ENCODE measurements around the gene FZR1. TPM values are rescaled to one million over a fixed set of nuclear protein-coding genes. Genes with fewer than 3 reads are reported as not detected.

Gene FZR1
- polyA plus RNA-seq, 3 donors: 7.7 to 44.6 (median 9.4) TPM

- H3K27ac ChIP-seq (ENCODE audit: low read depth in 1 of 2, low read length in 2 of 2): no peak overlapping the region
- H4K20me1 ChIP-seq (ENCODE audit: insufficient read depth, low read length): no peaks in the 10 kb centered on the region
- TF ChIP-seq CTCF (IDR thresholded peaks at IDR 0.05): no peak
- no peak overlapping the region for H3K4me3 Mint-ChIP-seq
- no peaks in the 10 kb centered on the region for H3K27me3 ChIP-seq (ENCODE audit: control insufficient read depth in 2 of 2, insufficient read depth in 2 of 2, low read length in 2 of 2)
- WGBS (ENCODE audit: insufficient coverage): 94% methylated on average over 2 of the region's 5 CpGs
- no peak overlapping the region for H2AFZ ChIP-seq (ENCODE audit: insufficient read depth, low read depth, low read length, poor library complexity, severe bottlenecking)
- H3K4me1 ChIP-seq (ENCODE audit: control insufficient read depth in 1 of 2, insufficient read depth in 2 of 2, low read length in 2 of 2): peaks cover 11 to 17% of the 10 kb centered on the region in 2 donors
- peaks cover 0 to 2% (median 0%) of the 10 kb centered on the region in 7 donors for H3K9me3 Mint-ChIP-seq
- intact Hi-C loops (cut with micrococcal nuclease): no loop called here
- H3K9me3 ChIP-seq (replicated peaks in 1 of 2; ENCODE audit: control insufficient read depth in 1 of 2, insufficient read depth in 1 of 2, low read length in 2 of 2): no peaks in the 10 kb centered on the region
- peaks cover 26 to 43% of the 10 kb centered on the region in 2 donors for H3K36me3 ChIP-seq (replicated peaks in 1 of 2; ENCODE audit: control insufficient read depth in 1 of 2, insufficient read depth in 2 of 2, low read length in 2 of 2)
- peaks cover 25% of the 10 kb centered on the region for H3K79me2 ChIP-seq (ENCODE audit: insufficient read depth, low read length)
- H3K27me3 Mint-ChIP-seq (ENCODE audit: low read depth in 3 of 3): peaks cover 0 to 3% (median 0%) of the 10 kb centered on the region in 3 donors
- H3K4me2 ChIP-seq (replicated peaks; ENCODE audit: extremely low read depth, low read length, poor library complexity, severe bottlenecking): no peak overlapping the region
- no peak overlapping the region for H3K27ac Mint-ChIP-seq
- no peak for DNase-seq
- H3K36me3 Mint-ChIP-seq: peaks cover 30 to 43% of the 10 kb centered on the region in 2 donors
- no peak overlapping the region for H3K9ac ChIP-seq (ENCODE audit: insufficient read depth, low read length, poor library complexity, severe bottlenecking)
- H3K4me3 ChIP-seq (replicated peaks in 1 of 3; ENCODE audit: low read depth in 2 of 3, low read length in 3 of 3): no peak overlapping the region
- peaks cover 12% of the 10 kb centered on the region for H3K4me1 Mint-ChIP-seq
Observed at GRCh38 chr19:3497757-3498520, 8.2 kb upstream of the FZR1 start.

- WGBS (ENCODE audit: insufficient coverage): 23% methylated on average over 15 of the region's 18 CpGs
- TF ChIP-seq CTCF (IDR thresholded peaks at IDR 0.05): no peak
- DNase-seq: no peak
- Mint-ChIP-seq H3K36me3 (peaks cover 19 to 26% of the 10 kb centered on the region in 2 donors), H3K27ac (peak overlapping the region; percentile 94 to 98 (median 97)), H3K4me1 (peaks cover 16% of the 10 kb centered on the region), H3K9me3 (peaks cover 0 to 2% (median 0%) of the 10 kb centered on the region in 7 donors), H3K27me3 (ENCODE audit: low read depth in 3 of 3) (peaks cover 0 to 3% (median 0%) of the 10 kb centered on the region in 3 donors), H3K4me3 (peak overlapping the region; percentile 88 to 92)
- H3K4me2 ChIP-seq (replicated peaks; ENCODE audit: extremely low read depth, low read length, poor library complexity, severe bottlenecking): peak overlapping the region; percentile 98
- no peaks in the 10 kb centered on the region for H3K27me3 ChIP-seq (ENCODE audit: control insufficient read depth in 2 of 2, insufficient read depth in 2 of 2, low read length in 2 of 2)
- peaks cover 25% of the 10 kb centered on the region for H3K79me2 ChIP-seq (ENCODE audit: insufficient read depth, low read length)
- peaks cover 15 to 26% of the 10 kb centered on the region in 2 donors for H3K36me3 ChIP-seq (replicated peaks in 1 of 2; ENCODE audit: control insufficient read depth in 1 of 2, insufficient read depth in 2 of 2, low read length in 2 of 2)
- peak overlapping the region; percentile 74 to 92 (median 92) for H3K4me3 ChIP-seq (replicated peaks in 1 of 3; ENCODE audit: low read depth in 2 of 3, low read length in 3 of 3)
- no peaks in the 10 kb centered on the region for H3K9me3 ChIP-seq (replicated peaks in 1 of 2; ENCODE audit: control insufficient read depth in 1 of 2, insufficient read depth in 1 of 2, low read length in 2 of 2)
- H4K20me1 ChIP-seq (ENCODE audit: insufficient read depth, low read length): no peaks in the 10 kb centered on the region
- H3K9ac ChIP-seq (ENCODE audit: insufficient read depth, low read length, poor library complexity, severe bottlenecking): peak overlapping the region; percentile 96
- peak overlapping the region; percentile 87 for H2AFZ ChIP-seq (ENCODE audit: insufficient read depth, low read depth, low read length, poor library complexity, severe bottlenecking)
- H3K27ac ChIP-seq (ENCODE audit: low read depth in 1 of 2, low read length in 2 of 2): peak overlapping the region; percentile 78 to 100
- intact Hi-C loops (cut with micrococcal nuclease): loop anchor here (1.0 to 10.0 kb wide), 2 partner anchors 7 to 65 kb away; no protein-coding TSS in a partner anchor
- H3K4me1 ChIP-seq (ENCODE audit: control insufficient read depth in 1 of 2, insufficient read depth in 2 of 2, low read length in 2 of 2): peaks cover 14 to 19% of the 10 kb centered on the region in 2 donors
Observed at GRCh38 chr19:3499738-3500428, 6.2 kb upstream of the FZR1 start.

Data from CD14-positive monocyte (primary cell).